Mesenchymal stem cell (in vitro differentiated cells and primary cell): ENCODE data around the gene TMPRSS6.

Experiments used
- DNase-seq: peaks from one replicate; pipeline ENCODE4 v3.0.0-alpha.2; 2013
- H2AFZ ChIP-seq: one replicate; pipeline ENCODE4 v1.6.1; 2013; ENCODE audit warnings: low read depth, mild to moderate bottlenecking, control low read depth, inconsistent platforms, low read length, moderate library complexity
- H2AK5ac ChIP-seq: 2 replicates; pipeline ENCODE4 v1.6.1; 2013; ENCODE audit warnings: low read length, moderate library complexity, mild to moderate bottlenecking, inconsistent platforms; ENCODE audit not compliant: severe bottlenecking
- H2BK120ac ChIP-seq: one replicate; pipeline ENCODE4 v1.6.1; 2013; ENCODE audit warnings: low read depth, mild to moderate bottlenecking, inconsistent platforms, low read length, moderate library complexity
- H2BK12ac ChIP-seq, 2 experiments: one replicate each; pipeline ENCODE4 v1.6.1; 2013; ENCODE audit warnings: inconsistent platforms in 2 of 2, low read length in 2 of 2, mild to moderate bottlenecking in 2 of 2, moderate library complexity in 2 of 2, control low read depth in 1 of 2
- H2BK15ac ChIP-seq: one replicate; pipeline ENCODE4 v1.6.1; 2013; ENCODE audit warnings: mild to moderate bottlenecking, low read depth, inconsistent platforms; ENCODE audit not compliant: poor library complexity, severe bottlenecking
- H2BK5ac ChIP-seq: 2 replicates; pipeline ENCODE4 v1.6.1; 2013; ENCODE audit warnings: low read depth, mild to moderate bottlenecking, low read length, control low read depth, inconsistent platforms; ENCODE audit not compliant: poor library complexity, severe bottlenecking
- H3K14ac ChIP-seq, 2 experiments: one replicate each; pipeline ENCODE4 v1.6.1; 2013; ENCODE audit warnings: inconsistent platforms in 2 of 2, low read length in 2 of 2, control low read depth in 1 of 2, mild to moderate bottlenecking in 1 of 2, moderate library complexity in 1 of 2
- H3K18ac ChIP-seq, 2 experiments: one replicate each; pipeline ENCODE4 v1.6.1; 2013; ENCODE audit warnings: inconsistent platforms in 2 of 2, low read length in 2 of 2, control low read depth in 1 of 2, low read depth in 1 of 2, mild to moderate bottlenecking in 1 of 2
- H3K23ac ChIP-seq, 2 experiments: one replicate each; pipeline ENCODE4 v1.6.1; 2013; ENCODE audit warnings: inconsistent platforms in 2 of 2, low read length in 2 of 2, mild to moderate bottlenecking in 2 of 2, moderate library complexity in 2 of 2, control low read depth in 1 of 2
- H3K27ac ChIP-seq: 2 replicates; pipeline ENCODE4 v1.5.1; 2013; ENCODE audit warnings: mild to moderate bottlenecking, moderate library complexity, low read length, control low read depth, inconsistent platforms; ENCODE audit not compliant: poor library complexity, severe bottlenecking
- H3K27me3 ChIP-seq, 2 experiments: 2 replicates each; pipeline versions ENCODE4 v1.6.1 to v1.7.0; 2013; ENCODE audit warnings: low read length in 2 of 2, mild to moderate bottlenecking in 2 of 2, moderate library complexity in 2 of 2, control low read depth in 1 of 2, inconsistent platforms in 1 of 2; ENCODE audit not compliant: control insufficient read depth in 1 of 2, insufficient read depth in 1 of 2
- H3K36me3 ChIP-seq, 2 experiments: 2 replicates each; pipeline versions ENCODE4 v1.6.1 to v1.7.0; 2013; ENCODE audit warnings: low read length in 2 of 2, control low read depth in 1 of 2, inconsistent platforms in 1 of 2, low read depth in 1 of 2, mild to moderate bottlenecking in 1 of 2; ENCODE audit not compliant: insufficient read depth in 2 of 2, control insufficient read depth in 1 of 2
- H3K4ac ChIP-seq, 2 experiments: one replicate each; pipeline ENCODE4 v1.6.1; 2013; ENCODE audit warnings: inconsistent platforms in 2 of 2, low read length in 2 of 2, mild to moderate bottlenecking in 2 of 2, moderate library complexity in 2 of 2, control low read depth in 1 of 2, low read depth in 1 of 2
- H3K4me1 ChIP-seq: 2 replicates; pipeline ENCODE4 v1.6.1; 2013; ENCODE audit warnings: low read depth, low read length, control low read depth; ENCODE audit not compliant: control insufficient read depth, insufficient read depth
- H3K4me2 ChIP-seq: 2 replicates; pipeline ENCODE4 v1.6.1; 2013; ENCODE audit warnings: low read length, mild to moderate bottlenecking, inconsistent platforms; ENCODE audit not compliant: poor library complexity, severe bottlenecking
- H3K4me3 ChIP-seq, 2 experiments: 2 replicates each; pipeline versions ENCODE4 v1.5.1 to v1.7.0; 2013; ENCODE audit warnings: low read length in 2 of 2, mild to moderate bottlenecking in 2 of 2, control low read depth in 1 of 2, low read depth in 1 of 2; ENCODE audit not compliant: insufficient read depth in 1 of 2
- H3K79me1 ChIP-seq: replicated peaks from 2 replicates; pipeline ENCODE4 v1.6.1; 2013; ENCODE audit warnings: mild to moderate bottlenecking, control low read depth, low read length, inconsistent platforms; ENCODE audit not compliant: poor library complexity, severe bottlenecking
- H3K9ac ChIP-seq: 2 replicates; pipeline ENCODE4 v1.7.0; 2013; ENCODE audit warnings: mild to moderate bottlenecking, low read length, moderate library complexity
- H3K9me3 ChIP-seq: 2 replicates; pipeline ENCODE4 v1.7.0; 2013; ENCODE audit warnings: mild to moderate bottlenecking, low read length; ENCODE audit not compliant: control insufficient read depth
- H4K8ac ChIP-seq: one replicate; pipeline ENCODE4 v1.6.1; 2013; ENCODE audit warnings: inconsistent platforms, mild to moderate bottlenecking, low read length, moderate library complexity
- H4K91ac ChIP-seq: one replicate; pipeline ENCODE4 v1.6.1; 2013; ENCODE audit warnings: mild to moderate bottlenecking, low read length, inconsistent platforms
- WGBS: methylation state at CpG from one replicate; pipeline ENCODE4 v1.1.7; 2013; ENCODE audit warnings: mixed read lengths; 5-methylcytosine and 5-hydroxymethylcytosine counted together

Gene TMPRSS6

GRCh38 chr22:37052386-37053309 is 56.9 kb downstream of the TMPRSS6 start:
- no peak overlapping the region for H2AK5ac ChIP-seq
- DNase-seq = no peak
- H3K36me3 ChIP-seq = peaks cover 38 to 45% of the 10 kb centered on the region in 2 experiments
- H3K14ac ChIP-seq = peak overlapping the region in 1 of 2 experiments; percentile 73
- H3K27ac ChIP-seq = no peak overlapping the region
- peaks cover 14% of the 10 kb centered on the region for H3K79me1 ChIP-seq
- peaks cover 10% of the 10 kb centered on the region for H3K4me1 ChIP-seq
- peak overlapping the region; percentile 2 for H4K91ac ChIP-seq
- peak overlapping the region; percentile 78 to 91 for H3K4me3 ChIP-seq
- peak overlapping the region; percentile 74 for H3K4me2 ChIP-seq
- no peaks in the 10 kb centered on the region for H3K27me3 ChIP-seq
- 88% methylated on average over 25 of the region's 25 CpGs for WGBS
- no peak overlapping the region for H4K8ac ChIP-seq
- no peak overlapping the region for H3K4ac ChIP-seq
- no peak overlapping the region for H2BK15ac ChIP-seq
- H3K9me3 ChIP-seq = no peaks in the 10 kb centered on the region
- H2BK12ac ChIP-seq = peak overlapping the region in 1 of 2 experiments; percentile 21
- H3K18ac ChIP-seq = no peak overlapping the region
- H3K9ac ChIP-seq = peak overlapping the region; percentile 91
- no peak overlapping the region for H2BK5ac ChIP-seq
- H2AFZ ChIP-seq = no peak overlapping the region
- no peak overlapping the region for H3K23ac ChIP-seq
- no peak overlapping the region for H2BK120ac ChIP-seq

- Histone ChIP-seq H3K18ac (peak within 1 kb of the TSS; percentile 50 to 71), H3K9ac (peak within 1 kb of the TSS; percentile 91), H3K9me3 (no peaks in the 10 kb centered on the region), H4K91ac (peak within 1 kb of the TSS; percentile 2), H3K4me1 (peaks cover 12% of the 10 kb centered on the region), H3K27me3 (no peaks in the 10 kb centered on the region), H2AK5ac (no peak within 1 kb of the TSS), H2BK120ac (no peak within 1 kb of the TSS), H3K14ac (peak within 1 kb of the TSS in 1 of 2 experiments; percentile 73), H3K4me3 (peak within 1 kb of the TSS; percentile 78 to 91), H3K4ac (no peak within 1 kb of the TSS), H2AFZ (peak within 1 kb of the TSS; percentile 55), H2BK15ac (no peak within 1 kb of the TSS), H3K36me3 (peaks cover 28 to 36% of the 10 kb centered on the region in 2 experiments), H3K79me1 (peaks cover 14% of the 10 kb centered on the region), H2BK5ac (no peak within 1 kb of the TSS), H4K8ac (no peak within 1 kb of the TSS), H2BK12ac (peak within 1 kb of the TSS in 1 of 2 experiments; percentile 21), H3K4me2 (peak within 1 kb of the TSS; percentile 74), H3K27ac (no peak within 1 kb of the TSS), H3K23ac (no peak within 1 kb of the TSS)
- WGBS = 9% methylated on average over 57 of the region's 89 CpGs
- peak; percentile 70 for DNase-seq
These were observed 57.8 kb downstream of the TMPRSS6 start, which contains the start of gene KCTD17 for GRCh38 chr22:37051391-37052385. Gene KCTD17, plus strand, starts transcription at chr22:37051742. Its CDS starts 19 bp downstream, at chr22:37051761.

GRCh38 chr22:37050913-37051312 is 58.6 kb downstream of the TMPRSS6 start:
- no peak overlapping the region for H3K9ac ChIP-seq
- no peak overlapping the region for H3K18ac ChIP-seq
- no peak overlapping the region for H3K23ac ChIP-seq
- H4K8ac ChIP-seq = no peak overlapping the region
- H3K79me1 ChIP-seq = peaks cover 14% of the 10 kb centered on the region
- H4K91ac ChIP-seq = no peak overlapping the region
- no peak overlapping the region for H2BK5ac ChIP-seq
- H2AFZ ChIP-seq = no peak overlapping the region
- peaks cover 20 to 28% of the 10 kb centered on the region in 2 experiments for H3K36me3 ChIP-seq
- no peaks in the 10 kb centered on the region for H3K9me3 ChIP-seq
- no peak overlapping the region for H3K4ac ChIP-seq
- H3K4me3 ChIP-seq = no peak overlapping the region
- H3K4me2 ChIP-seq = no peak overlapping the region
- no peak overlapping the region for H3K14ac ChIP-seq
- DNase-seq = no peak
- H2BK12ac ChIP-seq = no peak overlapping the region
- H2BK120ac ChIP-seq = no peak overlapping the region
- H3K27me3 ChIP-seq = no peaks in the 10 kb centered on the region
- WGBS = 90% methylated on average over 5 of the region's 6 CpGs
- H3K27ac ChIP-seq = no peak overlapping the region
- H3K4me1 ChIP-seq = peaks cover 19% of the 10 kb centered on the region
- H2BK15ac ChIP-seq = no peak overlapping the region
- no peak overlapping the region for H2AK5ac ChIP-seq
